ENCODE measurements around the gene SYCP2. TPM values are rescaled to one million over a fixed set of nuclear protein-coding genes. Genes with fewer than 3 reads are reported as not detected.
"Not testable (repeated sequence)": the region's sequence is repeated elsewhere in the genome, so short reads cannot be mapped to it uniquely, and the experiment has no call there.

Gene SYCP2
- total and polyA plus RNA-seq, 7 donors: 0.29 to 1.1 (median 0.49) TPM

GRCh38 chr20:59861401-59861800, 72.0 kb downstream of the SYCP2 start:
- Histone ChIP-seq H3K9me3 (peaks cover 10% of the 10 kb centered on the region), H3K4me3 (no peak overlapping the region), H3K27ac (no peak overlapping the region), H3K4me1 (peaks cover 10% of the 10 kb centered on the region), H3K27me3 (ENCODE audit: insufficient read depth in 3 of 3, low read length in 2 of 3) (no peaks in the 10 kb centered on the region), H3K36me3 (ENCODE audit: insufficient read depth in 1 of 2, low read depth in 1 of 2) (no peaks in the 10 kb centered on the region)
- no peak for DNase-seq
- ATAC-seq: no peak
- intact Hi-C loops (cut with DNase I): no loop called here
- 48 to 55% (median 55%) methylated on average over 4 of the region's 4 CpGs for WGBS, 3 donors
- no peak for TF ChIP-seq CTCF (IDR thresholded peaks at IDR 0.05)

GRCh38 chr20:59858425-59858824, 75.0 kb downstream of the SYCP2 start:
- no peak for ATAC-seq
- 85 to 91% (median 87%) methylated on average over 5 of the region's 5 CpGs for WGBS, 3 donors
- no peak for DNase-seq
- Histone ChIP-seq H3K36me3 (ENCODE audit: insufficient read depth in 1 of 2, low read depth in 1 of 2) (no peaks in the 10 kb centered on the region), H3K4me1 (peaks cover 8% of the 10 kb centered on the region), H3K4me3 (no peak overlapping the region), H3K9me3 (peaks cover 10% of the 10 kb centered on the region), H3K27ac (no peak overlapping the region), H3K27me3 (ENCODE audit: insufficient read depth in 3 of 3, low read length in 2 of 3) (no peaks in the 10 kb centered on the region)
- TF ChIP-seq CTCF (IDR thresholded peaks at IDR 0.05): no peak
- intact Hi-C loops (cut with DNase I): loop anchor here in 1 of 2 donors (10.0 kb wide), 1 partner anchor 84 kb away; no protein-coding TSS in a partner anchor

- ATAC-seq: no peak
- TF ChIP-seq CTCF (IDR thresholded peaks at IDR 0.05): no peak
- H3K36me3 ChIP-seq (ENCODE audit: insufficient read depth in 1 of 2, low read depth in 1 of 2): no peaks in the 10 kb centered on the region
- H3K27ac ChIP-seq: no peak overlapping the region
- intact Hi-C loops (cut with DNase I): loop anchor here in 1 of 2 donors (10.0 kb wide), 1 partner anchor 83 kb away; no protein-coding TSS in a partner anchor
- H3K9me3 ChIP-seq: peaks cover 10% of the 10 kb centered on the region
- H3K4me1 ChIP-seq: peaks cover 5% of the 10 kb centered on the region
- DNase-seq: no peak
- 93 to 99% (median 94%) methylated on average over 2 of the region's 2 CpGs for WGBS, 3 donors
- H3K27me3 ChIP-seq (ENCODE audit: insufficient read depth in 3 of 3, low read length in 2 of 3): no peaks in the 10 kb centered on the region
- no peak overlapping the region for H3K4me3 ChIP-seq
Measured at GRCh38 chr20:59857966-59858365, 75.5 kb downstream of the SYCP2 start.

- intact Hi-C loops (cut with DNase I): loop anchor here in 1 of 2 donors (10.0 kb wide), 1 partner anchor 82 kb away; no protein-coding TSS in a partner anchor
- not testable (repeated sequence) for H3K27ac ChIP-seq; DNase-seq; H3K36me3 ChIP-seq (ENCODE audit: insufficient read depth in 1 of 2, low read depth in 1 of 2); H3K4me1 ChIP-seq; H3K4me3 ChIP-seq; H3K27me3 ChIP-seq (ENCODE audit: insufficient read depth in 3 of 3, low read length in 2 of 3); ATAC-seq; H3K9me3 ChIP-seq
- WGBS, 3 donors: 94 to 96% (median 96%) methylated on average over 5 of the region's 5 CpGs
Measured at GRCh38 chr20:59856941-59857340, 76.5 kb downstream of the SYCP2 start.

- ATAC-seq: not testable (repeated sequence)
Measured at GRCh38 chr20:59856526-59856925, 76.9 kb downstream of the SYCP2 start.

More at GRCh38 chr20:59856526-59856925, 76.9 kb downstream of the SYCP2 start:
- not testable (repeated sequence) for H3K27ac ChIP-seq; H3K4me3 ChIP-seq; H3K27me3 ChIP-seq (ENCODE audit: insufficient read depth in 3 of 3, low read length in 2 of 3); H3K9me3 ChIP-seq; DNase-seq; H3K36me3 ChIP-seq (ENCODE audit: insufficient read depth in 1 of 2, low read depth in 1 of 2); H3K4me1 ChIP-seq
- 100% methylated on average over 1 of the region's 1 CpG; no CpG with 5 or more reads in 1 of the 3 donors for WGBS, 3 donors
- intact Hi-C loops (cut with DNase I): loop anchor here in 1 of 2 donors (10.0 kb wide), 1 partner anchor 82 kb away; no protein-coding TSS in a partner anchor
